Tibial nerve (tissue), 4 donors: Measurements from ENCODE around the gene DDX20.

Source experiments
- EP300 ChIP-seq, 2 donors: sonication (generic); formaldehyde crosslinking; IDR thresholded peaks; one replicate each; pipeline ENCODE4 v1.6.1; 2017; ENCODE audit warnings: antibody characterized with exemption in 2 of 2, mild to moderate bottlenecking in 1 of 2
- POLR2A ChIP-seq, 2 donors: fragments of 450-650 bp; IDR thresholded peaks; one replicate each; pipeline ENCODE4 v1.6.1; 2017; ENCODE audit warnings: antibody characterized with exemption in 2 of 2, mild to moderate bottlenecking in 2 of 2, moderate library complexity in 2 of 2
- TF ChIP-seq, protein P1 (sequence below), 5 experiments: fragments of 200-600 bp in 3 of 5; fragments of 450-650 bp in 2 of 5; sonication (generic) in 3 of 5; IDR thresholded peaks; one replicate each; pipeline ENCODE4 v1.5.1; 2016 to 2019; ENCODE audit warnings: antibody characterized with exemption in 5 of 5, mild to moderate bottlenecking in 3 of 5, moderate library complexity in 2 of 5

DNA sequence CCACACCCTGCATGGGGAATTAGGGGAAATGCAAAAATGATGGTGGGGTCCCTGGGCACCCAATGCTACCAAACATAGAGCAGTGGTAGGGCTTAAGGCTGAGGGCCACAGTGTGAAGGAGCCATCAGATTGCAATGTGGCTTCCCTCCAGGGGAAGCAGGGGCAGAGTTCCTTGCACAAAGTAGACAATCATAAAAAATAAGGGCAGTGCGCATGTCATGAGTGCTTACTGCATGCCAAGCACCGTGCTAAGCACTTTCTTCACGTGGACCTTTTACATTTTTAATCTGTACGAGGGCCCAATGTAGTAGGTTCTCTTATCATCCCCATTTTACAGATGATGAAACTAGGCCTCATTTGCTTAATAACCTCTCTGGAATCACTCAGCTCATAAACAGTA lies 56.6 kb downstream of the DDX20 start:
- TF ChIP-seq, protein P1, sequence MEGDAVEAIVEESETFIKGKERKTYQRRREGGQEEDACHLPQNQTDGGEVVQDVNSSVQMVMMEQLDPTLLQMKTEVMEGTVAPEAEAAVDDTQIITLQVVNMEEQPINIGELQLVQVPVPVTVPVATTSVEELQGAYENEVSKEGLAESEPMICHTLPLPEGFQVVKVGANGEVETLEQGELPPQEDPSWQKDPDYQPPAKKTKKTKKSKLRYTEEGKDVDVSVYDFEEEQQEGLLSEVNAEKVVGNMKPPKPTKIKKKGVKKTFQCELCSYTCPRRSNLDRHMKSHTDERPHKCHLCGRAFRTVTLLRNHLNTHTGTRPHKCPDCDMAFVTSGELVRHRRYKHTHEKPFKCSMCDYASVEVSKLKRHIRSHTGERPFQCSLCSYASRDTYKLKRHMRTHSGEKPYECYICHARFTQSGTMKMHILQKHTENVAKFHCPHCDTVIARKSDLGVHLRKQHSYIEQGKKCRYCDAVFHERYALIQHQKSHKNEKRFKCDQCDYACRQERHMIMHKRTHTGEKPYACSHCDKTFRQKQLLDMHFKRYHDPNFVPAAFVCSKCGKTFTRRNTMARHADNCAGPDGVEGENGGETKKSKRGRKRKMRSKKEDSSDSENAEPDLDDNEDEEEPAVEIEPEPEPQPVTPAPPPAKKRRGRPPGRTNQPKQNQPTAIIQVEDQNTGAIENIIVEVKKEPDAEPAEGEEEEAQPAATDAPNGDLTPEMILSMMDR (IDR thresholded peaks at IDR 0.05) = no peak
- TF ChIP-seq POLR2A (IDR thresholded peaks at IDR 0.05) (no peak), EP300 (IDR thresholded peaks at IDR 0.05) (no peak)
